Dedifferentiated amniotic fluid mesenchymal stem cell (primary cell): Measurements from ENCODE around the gene GLIS1.

Source experiments
- DNase-seq: peaks from one replicate; pipeline ENCODE4 v3.0.0-alpha.2; 2016; ENCODE audit errors: extremely low spot score

The GLIS1 gene

DNA sequence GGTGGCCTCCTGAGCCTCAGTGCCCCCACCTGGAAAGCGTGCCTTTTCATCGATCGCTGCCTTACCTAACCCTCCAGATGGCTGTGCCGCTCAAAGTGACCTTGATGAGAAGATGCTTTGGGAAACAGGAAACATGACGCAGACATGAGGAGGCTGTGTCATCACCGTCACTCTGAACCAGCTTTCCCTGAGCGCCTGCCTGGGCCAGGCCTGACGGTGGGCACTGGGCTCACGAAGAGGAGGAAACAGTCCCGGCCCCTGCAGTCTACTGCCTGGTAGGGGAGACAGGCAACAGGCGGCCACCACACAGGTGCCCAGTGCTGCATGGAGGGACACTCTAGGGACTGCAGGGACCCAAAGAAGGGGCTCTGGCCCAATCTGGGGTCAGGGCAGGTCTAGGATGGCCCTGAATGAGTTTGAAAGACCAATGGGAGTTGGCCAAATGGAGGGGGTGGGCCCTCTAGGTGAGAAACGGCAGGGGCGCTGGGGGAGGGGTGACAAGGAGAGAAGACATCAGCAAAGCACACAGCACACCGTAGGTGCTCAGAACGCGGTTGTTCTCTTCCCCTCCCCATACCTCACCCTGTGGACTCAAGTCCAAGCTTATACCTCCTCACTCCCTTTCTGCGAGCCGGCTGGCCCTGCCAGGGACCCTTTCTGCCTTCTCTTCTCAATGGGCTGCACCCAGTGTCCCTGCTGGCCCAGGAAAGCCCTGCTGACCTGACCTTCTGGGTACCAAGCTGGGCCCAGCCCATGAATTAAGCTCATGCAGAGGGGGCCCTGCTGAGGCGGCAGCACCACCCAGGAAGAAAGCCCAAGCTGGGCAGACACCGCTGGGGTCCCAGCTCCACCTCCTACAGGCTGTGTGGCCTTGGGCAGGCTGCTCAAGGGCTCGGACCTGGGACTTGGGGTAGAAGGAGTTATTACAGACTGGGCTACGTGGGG, 44.9 kb downstream of the GLIS1 start:
- no peak for DNase-seq

DNA sequence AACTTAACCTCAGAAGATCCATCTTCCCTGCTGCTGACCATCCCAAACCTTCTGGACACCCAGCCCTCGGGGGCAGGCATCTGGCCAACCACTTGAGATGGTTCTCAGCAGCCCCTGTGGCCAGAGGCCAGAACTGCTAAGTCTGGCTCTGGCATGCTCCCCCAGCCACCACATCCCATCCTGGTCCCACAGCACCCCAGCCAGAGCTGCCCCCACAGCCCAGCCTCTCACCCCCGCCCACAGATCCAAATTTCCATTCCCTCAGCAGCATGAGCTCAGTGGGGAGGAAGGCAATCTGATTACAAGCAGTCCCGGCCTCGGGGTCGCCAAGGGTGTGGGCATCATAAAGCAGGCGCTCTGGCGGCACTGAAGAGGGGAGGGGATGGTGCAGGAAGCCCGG, 45.6 kb downstream of the GLIS1 start:
- no peak for DNase-seq

DNA sequence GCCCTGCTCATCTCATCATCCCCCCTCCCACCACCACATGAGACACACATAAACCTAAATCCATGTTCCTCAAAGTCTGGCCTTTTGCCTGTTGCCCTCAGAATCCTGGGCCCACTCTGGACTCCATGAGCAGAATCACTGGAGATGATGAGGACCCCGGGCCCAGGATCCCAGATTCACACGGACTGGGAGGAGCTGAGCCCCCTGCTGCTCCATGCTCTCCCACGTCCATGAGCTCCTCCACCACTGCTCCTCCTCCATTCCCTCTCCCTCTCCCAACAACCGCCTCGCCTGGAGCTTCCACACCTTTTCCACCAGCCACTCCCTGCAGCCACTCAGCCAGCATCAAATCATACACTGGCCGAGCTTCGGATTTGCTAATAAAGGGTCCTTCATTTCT, 47.6 kb downstream of the GLIS1 start:
- DNase-seq, result no peak

DNA sequence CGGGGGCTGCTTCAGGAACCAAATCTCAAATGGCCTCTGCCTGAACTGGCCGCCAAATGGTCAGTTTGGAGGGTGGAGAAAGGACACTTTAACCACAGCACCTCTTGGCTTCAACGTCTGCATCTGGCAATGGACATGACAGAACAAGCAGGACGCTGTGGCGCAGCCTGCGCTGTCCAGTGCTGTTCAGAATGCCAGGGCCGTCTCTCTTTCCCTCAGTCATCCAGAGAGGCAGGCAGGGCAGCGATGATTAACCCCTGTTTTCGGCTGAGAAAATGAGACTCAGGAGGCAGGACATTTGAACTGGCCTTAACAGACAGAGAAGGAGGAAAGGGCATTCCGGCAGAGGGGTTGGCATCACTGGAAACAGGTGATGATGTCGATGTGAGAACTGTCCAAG, 48.6 kb downstream of the GLIS1 start:
- no peak for DNase-seq

DNA sequence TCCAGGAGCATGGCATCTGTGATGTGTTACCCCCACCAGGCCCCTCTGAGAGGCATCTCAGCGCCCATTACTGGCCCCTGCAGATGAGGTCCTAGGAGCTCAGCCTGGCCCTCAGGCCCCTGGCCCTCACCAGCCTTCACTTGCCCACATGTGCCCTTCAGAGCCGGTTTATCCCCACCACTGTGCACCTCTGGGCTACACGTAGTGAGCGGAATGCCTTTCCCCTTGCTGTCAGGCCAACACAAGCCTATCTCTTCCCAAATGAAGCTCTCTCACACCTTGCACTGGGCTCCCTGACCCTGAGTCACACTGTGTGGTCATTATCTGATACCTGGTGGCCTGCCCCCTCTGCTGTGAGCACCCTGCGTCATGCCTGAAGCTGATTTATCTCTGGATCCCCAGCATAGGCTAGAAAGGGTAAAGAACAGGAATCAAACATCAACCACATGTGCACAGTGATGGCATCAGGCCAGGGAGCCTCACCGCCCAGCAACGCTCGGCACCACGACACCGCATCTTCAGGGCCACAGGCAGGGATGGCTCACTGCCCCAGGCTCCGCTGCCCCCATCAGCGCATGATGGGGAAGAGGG, 49.1 kb downstream of the GLIS1 start:
- DNase-seq, result no peak

DNA sequence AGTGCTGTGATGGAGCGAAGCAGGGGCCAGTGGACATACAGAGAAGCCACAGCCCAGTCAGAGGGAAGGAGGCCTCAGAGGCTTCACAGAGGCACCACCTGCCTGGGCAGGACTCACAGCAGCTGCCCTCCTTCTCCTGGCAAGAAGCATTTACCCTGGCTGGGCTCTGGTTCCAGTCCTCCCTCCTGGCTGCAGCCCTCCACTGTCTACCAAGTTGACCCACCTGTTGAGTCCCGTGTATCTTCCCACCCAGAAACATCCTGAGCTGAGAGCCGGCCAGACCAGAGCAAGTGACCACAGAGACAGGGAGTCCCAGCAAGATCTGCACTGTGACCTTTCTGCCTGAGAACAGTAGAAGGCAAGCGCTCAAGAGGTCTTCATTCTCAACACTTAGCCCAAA, 49.7 kb downstream of the GLIS1 start:
- DNase-seq, result no peak

DNA sequence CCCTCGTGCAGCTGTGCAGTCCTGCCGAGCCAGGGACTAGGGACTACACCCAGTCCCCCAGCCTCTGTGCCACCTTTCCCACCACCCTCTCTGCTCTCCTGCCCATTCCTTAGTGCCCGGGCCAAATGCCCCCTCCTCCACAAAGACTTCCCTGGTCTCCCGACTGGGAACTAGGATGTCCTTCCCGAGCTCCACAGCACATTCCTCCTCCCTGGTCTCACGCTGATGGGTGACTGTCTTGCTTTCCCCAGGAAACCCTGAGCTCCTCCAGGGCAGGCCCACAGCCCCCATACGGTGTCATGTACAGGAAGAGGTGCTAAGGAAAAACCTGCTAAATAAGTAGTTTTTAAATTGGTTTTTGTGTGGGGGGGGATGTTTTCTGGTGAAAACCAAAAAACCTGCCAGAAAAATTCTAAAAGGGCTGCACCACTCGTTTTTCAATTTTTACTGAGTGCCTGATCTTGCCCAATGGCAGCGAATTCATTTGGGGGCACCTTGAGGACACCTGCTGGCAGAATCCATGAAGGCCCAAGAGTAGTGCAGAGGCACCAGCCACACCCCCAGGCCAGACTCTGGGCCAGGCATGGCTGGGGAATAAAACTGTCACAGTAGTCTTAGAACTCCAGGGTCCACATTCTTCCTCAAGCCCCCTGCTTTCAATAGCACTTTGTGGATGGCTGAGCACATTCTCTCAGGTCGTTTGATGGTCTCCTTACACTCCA, 50.4 kb downstream of the GLIS1 start:
- DNase-seq, result no peak

DNA sequence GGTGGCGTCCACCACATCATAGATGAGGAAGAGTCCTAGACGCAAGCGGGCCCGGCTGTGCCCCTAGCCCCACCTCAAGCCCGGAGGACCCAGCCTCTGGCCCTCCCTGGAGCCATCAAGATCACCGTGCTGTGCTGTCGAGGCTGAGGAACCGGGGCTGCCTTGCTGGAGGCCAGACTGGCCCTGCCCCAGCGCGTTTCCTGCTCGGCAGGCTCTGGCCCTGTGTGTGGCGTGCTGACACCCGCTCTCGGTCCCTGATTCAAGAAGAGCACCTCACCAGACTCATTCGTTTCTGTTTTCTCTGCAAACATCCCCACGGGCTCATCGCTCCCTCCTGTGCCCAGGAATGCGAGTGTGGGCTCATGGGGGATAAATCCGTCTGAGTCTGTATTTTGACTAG, 51.1 kb downstream of the GLIS1 start:
- no peak for DNase-seq

DNA sequence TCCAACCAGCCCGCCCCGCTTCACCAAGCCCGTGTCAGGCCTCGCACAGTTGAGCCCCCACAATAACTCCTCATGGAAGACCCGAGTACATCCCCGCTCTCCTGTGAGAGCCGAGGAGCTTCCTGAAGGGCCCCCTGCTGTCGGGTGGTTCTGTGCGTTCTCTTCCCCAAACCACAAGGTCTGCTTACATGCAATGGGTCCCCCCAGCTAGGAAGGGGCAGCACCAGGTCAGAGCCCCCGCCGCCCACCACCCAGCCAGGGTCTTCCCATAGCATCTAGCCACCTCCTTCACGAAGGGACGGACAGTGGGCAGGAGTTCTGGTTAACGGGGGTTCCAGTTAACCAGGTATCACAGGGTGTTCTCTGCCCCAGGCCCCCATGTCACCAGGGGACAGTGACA, 51.5 kb downstream of the GLIS1 start:
- no peak for DNase-seq

DNA sequence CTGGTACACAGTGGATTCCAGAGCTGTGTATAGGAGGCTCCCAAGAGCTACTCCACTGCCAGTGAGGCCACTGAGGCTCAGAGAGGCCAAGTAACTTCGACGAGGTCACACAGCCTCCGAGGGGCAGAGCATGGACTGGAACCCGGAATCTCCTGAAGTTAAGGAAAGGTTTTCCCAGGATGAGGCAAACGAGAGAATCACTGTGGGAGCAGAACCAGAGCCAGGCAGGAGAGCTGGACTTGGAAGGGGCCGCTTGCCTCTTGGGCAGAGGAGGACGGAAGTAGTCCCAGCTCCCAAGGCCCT, 52.0 kb downstream of the GLIS1 start:
- DNase-seq, result no peak

DNA sequence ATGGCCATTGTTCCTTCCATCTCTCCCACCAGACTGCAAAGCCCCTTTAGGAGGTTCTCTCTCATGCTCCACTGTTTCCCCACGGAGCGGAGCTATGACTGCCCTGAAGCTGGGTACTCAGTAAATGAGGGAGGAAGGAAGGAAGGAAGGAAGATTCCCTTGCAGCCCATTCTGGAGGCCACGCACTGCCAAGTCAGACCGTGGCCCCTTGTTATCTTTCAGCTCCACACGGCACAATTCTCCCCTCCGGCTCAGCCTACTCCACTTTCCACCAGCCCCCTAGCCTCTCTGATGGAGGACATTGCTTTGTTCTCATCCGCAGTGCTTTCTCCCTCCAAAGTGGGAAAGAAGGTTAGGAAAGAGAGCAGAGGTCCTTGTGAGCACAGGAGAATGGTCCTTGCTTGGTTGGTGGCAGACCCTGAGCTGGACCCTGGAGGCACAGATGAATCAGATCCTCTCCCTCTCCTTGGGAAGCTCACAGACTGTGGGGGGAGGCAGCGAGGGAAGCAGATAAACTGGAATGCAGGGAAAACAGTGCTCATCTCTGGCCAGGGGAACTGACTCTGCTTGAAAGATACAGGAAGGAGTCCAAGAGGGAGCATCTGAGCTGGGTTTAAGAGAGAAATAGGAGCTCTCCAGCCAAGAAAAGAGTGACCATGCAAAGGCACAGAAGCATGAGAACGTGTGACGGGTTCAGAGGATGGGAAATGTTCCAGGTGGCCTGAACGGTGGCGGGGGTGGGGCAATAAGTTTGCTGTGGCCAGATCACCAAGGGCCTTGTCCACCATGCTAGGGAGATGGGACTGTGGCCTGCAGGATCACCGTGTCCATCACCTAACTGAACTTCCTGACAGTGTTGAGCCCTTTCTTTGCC, 52.6 kb downstream of the GLIS1 start:
- DNase-seq, result no peak

DNA sequence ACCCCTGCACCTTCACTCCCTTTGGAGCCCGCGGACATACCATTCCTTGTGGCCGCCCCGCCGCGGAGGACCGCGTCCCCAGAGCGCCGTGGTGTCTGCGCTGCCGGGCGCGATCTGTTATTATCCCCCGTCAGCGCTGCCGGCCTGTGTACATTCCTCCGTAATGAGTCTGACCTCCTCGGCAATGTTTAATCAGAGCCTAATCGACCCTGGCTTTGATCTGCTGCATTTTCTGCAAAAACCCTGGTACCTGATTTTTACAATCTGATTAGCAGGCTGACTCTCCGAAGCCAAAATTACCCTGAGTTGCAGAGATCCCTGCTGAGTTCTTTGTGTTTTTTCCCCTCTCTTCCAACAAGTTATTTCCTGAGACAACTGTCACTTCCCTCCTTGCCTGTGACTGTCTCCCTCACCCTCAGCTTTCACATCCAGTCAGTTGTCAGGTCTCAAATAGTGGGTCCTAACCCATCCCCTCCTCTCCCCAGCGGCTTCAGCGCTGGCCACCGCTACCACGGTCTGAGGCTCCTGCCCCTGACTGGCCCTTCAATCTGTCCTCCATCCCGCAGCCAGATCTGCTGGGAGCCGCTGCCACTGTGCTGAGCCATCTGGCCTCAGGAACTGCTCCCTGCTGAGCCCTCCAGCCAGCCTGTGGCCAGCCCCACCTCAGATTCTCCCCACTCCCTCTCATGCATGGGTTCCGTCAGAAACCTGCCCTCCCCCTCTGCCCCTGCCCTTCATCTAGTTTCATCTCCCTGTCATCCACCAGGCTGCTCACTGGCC, 53.5 kb downstream of the GLIS1 start:
- no peak for DNase-seq

DNA sequence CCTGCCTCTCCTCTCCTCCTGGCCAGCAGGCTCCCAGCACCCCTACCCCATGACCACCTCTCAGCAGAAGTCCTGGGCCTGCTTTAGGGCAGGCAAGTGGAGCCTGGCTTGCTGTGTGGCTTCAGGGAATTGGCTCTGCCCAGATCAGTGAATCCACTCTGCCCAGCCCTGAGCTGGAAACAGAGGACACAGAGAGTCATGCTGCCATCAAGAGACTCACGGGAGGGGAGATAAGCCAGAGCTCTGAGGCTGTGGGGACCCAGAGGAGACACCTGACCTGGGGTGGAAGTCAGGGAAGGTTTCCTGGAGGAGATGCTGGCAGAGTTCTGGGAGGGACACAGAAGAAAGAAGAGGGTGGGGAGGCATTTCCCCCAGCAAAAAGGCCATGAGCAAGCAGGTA, 54.2 kb downstream of the GLIS1 start:
- no peak for DNase-seq

DNA sequence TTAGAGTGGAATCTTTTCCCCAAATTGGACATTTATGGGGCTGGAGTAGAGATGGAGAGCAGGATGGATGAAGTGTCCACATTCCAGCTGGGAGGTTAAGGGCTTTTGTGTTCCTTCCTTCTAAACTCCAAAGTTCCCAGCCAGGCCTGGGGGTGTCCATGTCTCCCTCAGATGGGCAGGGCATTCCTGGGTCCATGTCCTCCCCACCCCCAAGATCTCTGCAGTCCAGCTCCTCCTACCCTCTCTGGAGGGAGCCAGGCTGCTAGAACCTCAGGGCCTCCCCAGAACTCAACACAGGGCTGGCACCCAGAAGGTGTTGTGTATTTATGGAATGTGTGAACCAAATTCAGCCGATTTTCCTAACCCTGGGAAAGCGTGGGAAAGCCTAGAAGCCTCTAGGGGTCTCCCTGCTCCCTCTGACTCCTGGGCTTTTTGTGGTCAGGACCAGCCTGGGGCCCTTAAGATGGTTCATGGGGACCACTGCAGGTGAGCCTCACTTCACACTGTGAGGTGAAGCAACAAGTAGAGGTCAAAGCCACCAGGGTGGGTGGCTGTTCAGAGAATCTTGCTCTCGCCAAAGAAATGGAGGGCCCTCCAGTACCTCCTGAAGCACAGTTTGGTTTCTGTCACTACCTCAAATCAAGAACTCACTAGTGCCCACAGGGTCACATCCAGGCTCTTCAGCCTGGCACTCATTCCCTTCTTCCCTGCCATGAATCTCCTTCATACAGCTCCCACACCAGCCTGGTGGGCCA, 54.8 kb downstream of the GLIS1 start:
- DNase-seq, result no peak

DNA sequence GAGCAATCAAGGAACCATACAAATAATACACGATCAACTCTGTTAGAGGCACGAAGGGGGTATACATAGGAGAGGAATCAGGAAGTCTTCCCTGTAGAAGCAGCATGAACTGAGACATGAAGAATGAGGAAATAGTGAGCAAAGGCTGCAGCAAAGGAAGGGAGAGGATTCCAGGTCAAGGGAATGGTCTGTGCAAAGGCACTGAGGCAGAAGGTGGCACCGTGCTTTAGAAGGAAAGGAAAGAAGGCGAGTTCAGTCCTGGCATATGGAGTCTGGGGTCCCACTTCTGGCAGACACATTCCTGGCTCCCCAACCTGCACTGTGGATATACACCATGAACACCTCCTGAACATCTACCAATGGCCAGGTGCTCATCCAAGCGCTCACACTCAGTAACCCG, 56.1 kb downstream of the GLIS1 start:
- no peak for DNase-seq

DNA sequence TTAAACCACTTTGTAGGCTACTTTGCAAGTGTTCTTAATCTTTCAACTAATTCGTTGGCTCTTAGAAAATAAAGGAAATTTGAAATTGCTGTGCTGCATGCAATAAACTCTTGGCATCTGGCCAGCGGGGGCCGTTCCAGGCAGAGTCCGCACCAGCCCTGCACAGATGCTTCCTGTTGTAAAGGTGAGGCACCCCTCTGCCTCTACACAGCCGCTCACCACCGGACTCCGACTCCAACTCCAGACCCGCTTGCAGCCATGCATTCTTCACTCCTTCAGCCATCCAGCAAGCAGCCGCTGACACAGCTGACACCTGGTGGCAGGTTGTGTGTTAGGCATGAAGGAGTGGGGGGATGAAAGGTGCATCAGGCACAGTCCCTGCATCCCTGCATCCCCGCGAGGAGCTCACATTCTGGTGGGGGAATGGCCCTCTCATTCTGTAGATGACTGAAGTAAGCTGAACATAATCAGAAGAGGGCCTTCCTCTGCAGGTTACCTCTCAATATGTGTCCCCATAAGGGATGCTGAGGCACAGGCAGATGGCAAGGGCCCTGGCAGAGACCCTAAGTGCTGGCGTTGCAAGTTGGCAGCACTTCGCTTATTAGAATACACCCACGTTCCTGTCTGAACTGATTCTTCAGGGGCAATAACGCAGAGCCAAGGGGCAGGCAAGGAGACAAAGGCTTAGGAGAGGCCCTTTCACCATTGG, 56.8 kb downstream of the GLIS1 start:
- DNase-seq, result no peak

DNA sequence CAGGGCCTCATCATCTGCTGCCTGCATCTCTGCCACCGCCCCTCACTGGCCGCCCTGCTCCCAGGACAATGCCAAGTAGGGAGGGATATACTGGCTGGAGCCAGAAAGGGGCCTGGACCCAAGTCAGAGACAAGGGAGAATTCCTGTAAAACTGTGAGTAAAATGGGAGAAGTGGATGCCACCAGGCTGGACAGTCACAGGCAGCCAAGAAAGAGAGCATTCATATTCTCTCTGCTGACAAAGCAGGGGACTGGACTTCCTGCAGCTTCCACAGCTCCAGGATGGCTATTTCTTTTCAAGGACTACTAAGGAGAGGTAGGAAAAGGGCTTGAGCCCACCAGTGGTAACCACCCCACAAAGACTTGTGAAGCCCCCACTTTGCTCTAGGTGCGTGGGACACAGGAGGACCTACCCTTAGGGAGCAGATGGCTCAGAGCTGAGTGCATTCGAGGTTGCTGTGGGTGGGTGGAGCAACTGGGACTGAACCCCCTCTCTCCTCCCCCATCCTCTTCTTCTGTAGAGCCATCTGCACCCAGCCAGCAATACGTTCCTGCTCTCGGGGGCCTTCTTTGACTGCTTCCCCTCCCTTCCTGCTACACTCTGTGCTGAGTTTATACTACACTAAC, 57.5 kb downstream of the GLIS1 start:
- DNase-seq, result no peak

DNA sequence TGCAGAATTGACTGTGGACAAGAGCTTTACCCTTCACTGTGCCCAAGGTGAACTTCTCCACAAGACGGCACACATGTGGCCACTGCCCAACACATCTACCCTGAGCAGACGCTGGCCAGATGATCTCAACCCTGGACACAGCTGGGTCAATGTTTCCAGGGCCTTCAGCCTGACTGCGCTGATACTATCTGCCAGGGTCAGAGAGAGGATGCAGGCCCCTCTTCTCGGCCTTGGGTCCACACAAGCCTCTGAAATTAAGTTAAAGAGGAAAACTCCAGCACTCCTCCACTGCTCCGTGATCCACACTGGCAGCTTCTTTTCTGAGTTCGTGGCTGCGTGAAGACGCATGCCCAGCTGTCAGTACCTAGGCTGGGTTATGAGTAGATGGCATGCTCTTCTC, 58.1 kb downstream of the GLIS1 start:
- no peak for DNase-seq
